Stimulated activated CD4-positive, alpha-beta T cell treated with anti-CD3 and anti-CD28 coated beads, Interleukin-12 subunit alpha, Interleukin-12 subunit beta, amount 100 ng/mL, for 24 hours (primary cell): Measurements from ENCODE around the gene TPBG.
"Not testable (repeated sequence)": the region's sequence is repeated elsewhere in the genome, so short reads cannot be mapped to it uniquely, and the experiment has no call there.

Source experiments
- DNase-seq, 2 experiments: peaks; one replicate each; pipeline ENCODE4 v3.0.0-alpha.2; 2020; ENCODE audit warnings: low read depth in 2 of 2

TPBG gene

DNA sequence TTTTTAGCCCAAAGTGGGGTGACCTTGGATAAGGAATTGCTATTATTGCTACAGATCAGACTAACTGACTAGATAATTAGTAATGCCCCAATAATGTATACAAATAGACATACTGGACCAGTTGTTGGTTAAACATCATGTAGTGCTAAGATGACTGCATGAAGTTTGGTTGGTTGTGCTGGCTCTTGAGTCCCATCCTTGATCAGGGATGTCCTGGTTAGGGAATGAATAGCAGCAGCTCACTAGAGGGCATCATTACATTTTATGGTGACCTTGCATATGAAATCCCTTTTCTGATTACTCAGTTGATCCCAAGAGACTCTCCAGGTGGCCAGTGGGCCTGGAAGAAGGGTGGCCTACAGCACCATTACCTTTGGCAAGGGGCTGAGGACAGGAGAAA lies 10.9 kb downstream of the TPBG start:
- no peak for DNase-seq

DNA sequence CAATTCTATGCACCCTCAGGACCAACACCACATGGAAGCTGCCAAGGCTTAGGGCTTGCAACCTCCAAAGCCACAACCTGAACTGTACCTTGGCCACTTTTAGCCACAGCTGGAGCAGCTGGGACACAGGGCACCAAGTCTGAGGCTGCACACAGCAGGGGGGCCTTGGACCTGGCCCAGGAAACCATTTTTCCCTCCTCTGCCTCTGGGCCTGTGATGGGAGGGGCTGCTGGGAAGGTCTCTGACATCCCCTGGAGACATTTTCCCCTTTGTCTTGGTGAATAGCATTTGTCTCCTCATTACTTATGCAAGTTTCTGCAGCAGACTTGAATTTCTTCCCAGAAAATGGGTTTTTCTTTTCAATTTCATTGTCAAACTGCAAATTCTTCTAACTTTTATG lies 13.0 kb downstream of the TPBG start:
- DNase-seq, result no peak

DNA sequence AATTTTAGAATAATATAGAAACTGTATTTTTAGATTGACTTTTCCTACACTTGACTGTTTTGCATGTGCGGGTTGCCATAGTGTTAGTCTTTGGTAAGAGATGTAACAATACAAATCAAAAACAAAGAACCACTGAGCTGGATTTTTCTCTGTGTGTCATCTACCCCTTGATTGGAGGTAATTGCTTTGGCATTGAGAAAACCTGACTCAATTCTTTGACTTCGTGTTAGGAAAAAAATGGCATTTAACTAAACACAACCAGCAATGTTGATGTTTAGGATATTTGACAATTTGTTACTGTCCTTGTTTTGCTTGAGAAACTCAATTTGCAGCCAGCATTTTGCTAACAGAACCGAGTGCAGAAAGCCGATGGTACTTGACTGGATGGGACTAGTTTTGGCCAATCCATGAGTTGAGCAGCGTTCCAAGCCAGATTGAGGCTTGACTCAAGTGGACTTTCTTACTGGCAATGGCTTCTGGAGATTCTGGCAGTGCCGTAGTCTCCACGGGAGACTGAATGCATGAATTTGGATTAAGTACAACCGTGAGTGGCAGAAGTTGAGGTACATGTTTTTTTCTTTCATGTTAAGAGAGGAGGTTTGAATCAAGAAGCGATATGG lies 17.1 kb downstream of the TPBG start:
- DNase-seq, result no peak

DNA sequence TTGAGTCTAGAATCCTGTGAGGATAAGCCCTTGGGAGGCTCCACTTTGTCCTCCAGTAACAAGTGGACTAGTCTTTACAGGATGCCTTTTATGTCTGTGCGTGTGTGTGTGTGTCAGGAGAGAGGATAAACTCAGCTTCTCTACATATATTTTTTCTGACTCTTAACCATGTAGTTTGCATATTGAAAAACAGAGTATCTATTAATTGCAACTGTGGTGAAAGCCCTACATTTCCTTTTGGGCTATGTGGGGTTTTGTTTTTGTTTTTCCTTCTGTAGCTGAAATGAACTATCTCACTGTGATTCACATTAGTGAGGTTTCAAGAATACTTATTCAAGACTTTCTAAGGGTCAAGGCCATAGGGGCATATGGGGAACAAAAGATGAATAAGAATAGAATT lies 17.7 kb downstream of the TPBG start:
- DNase-seq, result no peak

DNA sequence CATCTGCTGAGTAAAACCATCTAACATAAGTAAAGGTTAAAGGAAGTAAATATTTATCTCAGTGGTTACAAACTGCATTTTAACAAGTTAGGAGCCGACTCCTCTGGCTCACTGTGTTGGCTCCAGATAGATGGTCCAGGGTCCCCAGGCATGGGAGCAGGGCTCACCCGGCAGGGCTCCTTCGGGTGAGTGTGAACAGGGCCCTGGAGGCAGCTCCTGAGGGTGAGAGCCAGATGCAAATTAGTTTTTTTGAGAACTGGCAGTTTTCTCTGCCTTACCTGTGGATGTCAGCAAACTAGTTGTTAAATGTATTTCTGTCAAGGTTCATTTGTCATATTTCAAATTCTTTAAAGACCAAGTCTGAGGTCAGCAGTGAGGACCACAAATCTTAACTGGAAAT lies 21.5 kb downstream of the TPBG start:
- DNase-seq, result no peak

DNA sequence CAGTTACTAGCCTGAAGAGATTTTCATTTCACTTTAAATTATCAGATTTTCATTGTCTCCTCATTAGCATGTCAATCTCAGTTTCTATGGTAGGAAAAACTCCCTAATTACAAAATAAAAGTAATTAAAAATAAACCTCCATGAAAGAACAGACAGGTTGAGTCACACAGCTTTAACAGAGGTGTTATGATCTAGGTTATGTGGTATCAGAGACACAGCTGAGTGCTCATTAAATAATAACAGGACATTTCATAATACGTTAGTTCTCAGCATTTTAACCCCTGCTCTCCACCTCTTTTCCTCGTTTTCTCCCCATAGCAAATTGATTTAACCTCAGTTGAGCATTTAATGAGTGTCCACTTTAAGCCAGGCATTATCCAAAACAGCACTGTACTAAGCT lies 21.9 kb downstream of the TPBG start:
- DNase-seq, result no peak

DNA sequence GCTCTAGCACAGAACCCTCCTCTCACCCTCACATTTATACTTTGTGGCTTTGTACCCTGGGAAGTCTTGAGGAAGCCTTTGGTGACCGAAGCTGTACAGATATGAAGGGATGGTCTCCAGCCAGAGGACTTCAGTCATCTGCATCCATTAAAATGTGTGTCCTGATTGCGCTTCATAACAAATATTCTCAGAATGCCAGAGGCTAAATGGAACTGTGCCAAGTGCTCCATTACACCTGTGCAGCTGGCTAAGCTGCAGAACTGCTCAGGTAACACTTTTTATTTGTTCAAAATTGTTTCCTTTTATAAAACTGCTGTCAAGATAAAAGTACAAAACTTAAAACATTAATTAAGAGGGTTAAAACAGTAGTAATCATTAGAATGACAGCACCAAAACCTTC lies 22.3 kb downstream of the TPBG start:
- DNase-seq, result no peak

DNA sequence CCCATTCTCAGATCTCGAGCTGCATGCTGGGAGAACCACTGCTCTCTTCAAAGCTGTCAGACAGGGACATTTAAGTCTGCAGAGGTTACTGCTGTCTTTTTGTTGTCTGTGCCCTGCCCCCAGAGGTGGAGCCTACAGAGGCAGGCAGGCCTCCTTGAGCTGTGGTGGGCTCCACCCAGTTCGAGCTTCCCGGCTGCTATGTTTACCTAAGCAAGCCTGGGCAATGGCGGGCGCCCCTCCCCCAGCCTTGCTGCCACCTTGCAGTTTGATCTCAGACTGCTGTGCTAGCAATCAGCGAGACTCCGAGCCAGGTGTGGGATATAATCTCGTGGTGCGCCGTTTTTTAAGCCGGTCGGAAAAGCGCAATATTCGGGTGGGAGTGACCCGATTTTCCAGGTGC lies 31.2 kb downstream of the TPBG start:
- not testable (repeated sequence) for DNase-seq

DNA sequence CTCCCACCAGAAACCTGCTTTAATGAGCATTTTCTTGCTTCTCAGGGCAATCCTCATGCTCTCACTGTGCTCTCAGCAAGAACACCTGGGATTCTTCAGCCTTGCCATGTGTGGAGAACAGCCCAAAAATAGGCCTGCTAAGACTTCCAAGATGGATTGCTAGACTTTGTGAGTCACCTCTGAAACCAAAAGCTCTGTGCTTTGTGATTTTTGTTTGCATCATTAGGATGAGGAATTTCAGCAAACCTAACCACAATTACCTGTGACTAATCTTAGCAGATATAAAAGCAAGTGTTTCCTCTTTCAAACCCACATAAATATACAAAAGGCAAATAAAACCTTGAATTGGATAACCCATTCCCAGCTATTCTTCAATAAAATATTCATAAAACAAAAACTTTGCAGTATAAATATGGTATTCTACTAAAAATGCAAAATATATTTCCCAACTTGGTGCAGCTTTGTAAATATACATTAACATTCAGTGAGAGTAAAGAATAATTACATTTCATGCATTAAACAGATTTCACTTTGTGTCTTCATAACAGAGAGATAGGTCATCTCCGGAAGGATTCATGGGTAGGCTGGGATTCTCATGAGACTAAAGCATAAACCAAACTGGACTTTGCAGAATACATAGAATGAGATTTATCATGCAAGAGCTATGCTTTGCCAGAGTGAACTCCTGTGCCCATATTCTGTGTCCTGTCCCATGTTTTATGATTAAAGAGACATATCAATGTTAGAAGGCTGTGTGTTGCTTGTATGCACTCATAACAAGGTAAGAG lies 33.5 kb downstream of the TPBG start:
- no peak for DNase-seq

DNA sequence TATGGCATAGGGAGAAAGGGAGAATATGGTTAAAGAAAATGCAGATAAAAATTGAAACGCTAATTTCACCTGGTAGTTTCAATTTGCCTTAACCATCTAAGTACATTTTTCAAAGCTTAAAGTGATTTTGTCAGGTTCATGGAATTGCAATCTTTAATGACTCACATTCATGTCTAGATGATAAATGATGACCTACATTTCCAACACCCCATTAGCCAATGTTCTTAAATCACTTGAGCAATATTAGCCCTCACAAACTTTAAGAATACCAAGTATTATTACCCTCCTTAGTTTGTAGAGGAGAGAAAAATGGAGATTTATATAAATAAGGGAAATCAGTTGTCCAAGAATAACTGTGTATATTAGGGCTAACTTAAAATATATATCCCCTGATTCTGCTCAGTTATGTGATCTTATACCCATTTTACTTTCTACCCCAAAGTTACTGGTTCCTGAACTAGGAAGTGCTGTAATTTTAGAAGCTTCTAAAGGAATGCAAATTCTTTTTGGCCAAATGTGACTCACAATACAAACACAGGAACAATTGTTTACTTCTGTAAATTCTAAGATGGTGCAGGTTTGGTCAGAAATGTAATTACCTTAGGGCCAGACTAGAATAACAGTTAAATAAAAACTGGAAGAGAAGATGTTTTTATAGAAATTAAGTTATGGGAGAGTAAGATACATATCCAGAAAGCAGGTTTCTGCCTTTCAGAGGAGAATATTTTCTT lies 34.5 kb downstream of the TPBG start:
- DNase-seq, result no peak

DNA sequence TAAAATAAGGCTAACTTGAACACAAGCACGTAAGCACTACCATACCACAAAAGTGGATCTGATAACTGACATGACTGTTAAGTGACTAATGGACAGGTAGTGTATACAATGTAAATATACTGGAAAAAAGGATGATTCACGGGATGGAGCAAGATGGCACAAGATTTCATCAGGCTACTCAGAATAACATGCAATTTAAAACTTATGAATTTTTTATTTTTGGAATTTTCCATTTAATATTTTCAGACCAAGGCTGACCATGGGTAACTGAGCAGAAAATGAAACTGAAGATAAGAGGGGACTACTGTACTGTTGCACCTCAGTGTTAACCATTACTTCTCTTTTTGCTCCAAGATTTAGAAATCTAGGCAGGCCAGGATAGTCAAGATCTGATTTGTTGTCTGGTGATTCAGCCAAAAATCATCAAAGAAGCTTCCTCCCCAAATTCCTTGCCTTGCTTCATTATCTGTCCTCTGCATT lies 45.4 kb downstream of the TPBG start:
- DNase-seq, result no peak

DNA sequence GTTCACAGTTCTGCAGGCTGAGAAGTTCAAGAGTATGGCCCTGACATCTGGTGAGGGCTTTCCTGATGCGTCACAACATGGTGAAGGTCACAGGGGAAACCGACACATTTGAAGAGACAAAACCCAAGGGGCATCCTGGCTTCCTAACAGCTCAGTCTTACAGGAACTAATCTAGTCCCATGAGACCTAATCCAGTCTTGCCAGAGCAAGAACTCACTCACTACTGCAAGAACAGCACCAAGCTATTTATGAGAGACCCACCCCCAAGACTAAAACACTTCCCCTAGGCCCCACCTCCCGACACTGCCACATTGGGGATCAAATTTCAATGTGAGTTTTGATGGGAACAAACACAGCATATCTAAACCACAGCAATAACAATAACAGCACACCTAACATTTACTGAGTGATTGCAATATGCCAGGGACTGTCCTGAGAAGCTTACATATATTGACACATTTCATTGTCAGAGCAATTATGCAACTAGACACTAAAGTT lies 46.6 kb downstream of the TPBG start:
- no peak for DNase-seq

DNA sequence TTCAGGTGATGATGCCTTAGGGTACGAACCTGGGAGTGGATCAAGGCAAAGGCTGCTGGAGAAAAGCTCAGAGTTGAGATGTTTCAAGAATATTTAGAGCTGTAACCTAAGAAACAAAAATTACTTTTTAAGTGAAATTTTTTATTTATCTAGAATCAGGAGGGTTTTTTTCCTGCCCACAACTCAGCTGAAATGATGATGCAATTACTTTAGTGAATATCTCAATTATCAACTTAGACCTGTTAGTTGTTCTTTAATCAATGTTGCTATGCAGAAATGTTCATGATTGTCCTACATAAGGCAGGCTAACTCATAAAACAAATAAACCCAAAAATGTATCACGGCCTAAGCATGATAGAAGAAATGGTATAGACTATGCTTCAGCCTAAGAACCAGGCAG lies 50.3 kb downstream of the TPBG start:
- no peak for DNase-seq

DNA sequence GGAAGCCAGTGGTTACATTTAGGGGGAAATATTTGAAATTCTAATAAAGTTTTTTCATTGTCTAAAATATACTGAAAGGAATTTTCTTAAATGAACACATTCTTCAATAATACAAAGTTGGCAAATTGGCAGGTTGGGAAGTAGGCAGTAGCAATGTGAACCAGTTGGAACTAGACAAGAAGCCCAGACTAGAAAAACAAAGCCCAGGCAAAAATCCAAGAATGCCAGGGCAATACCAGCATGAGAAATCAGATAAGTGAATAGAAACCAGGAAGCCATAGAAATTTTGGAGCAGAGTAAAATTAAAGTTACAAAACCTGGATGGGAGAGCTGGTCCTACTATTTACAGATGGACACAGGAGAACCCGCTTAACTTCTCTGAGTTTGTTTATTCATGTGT lies 52.2 kb downstream of the TPBG start:
- DNase-seq, result no peak

DNA sequence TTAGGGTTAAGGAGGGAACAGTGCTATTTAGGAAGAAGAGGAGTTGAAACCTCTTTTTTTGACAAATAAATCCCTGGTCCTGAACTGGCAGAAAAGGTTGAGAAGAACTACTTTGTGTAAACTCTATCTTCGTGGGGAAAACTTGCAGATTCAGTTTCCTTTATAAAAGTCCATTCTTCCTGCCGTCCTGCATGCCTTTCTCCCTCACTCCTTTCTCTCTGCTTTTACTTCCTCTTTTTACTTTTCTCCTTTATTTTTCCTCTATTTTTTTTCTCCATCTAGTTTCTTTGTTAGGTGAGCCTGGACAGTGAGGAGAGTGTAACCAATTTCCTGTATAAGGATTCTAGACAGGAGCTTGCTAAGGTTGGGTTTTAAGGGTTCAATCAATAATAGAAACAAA lies 52.7 kb downstream of the TPBG start:
- no peak for DNase-seq
